GM18502 (cell line): ENCODE measurements around the gene BAHCC1.
A peak's percentile ranks its signal among the peaks of the same experiment; 100 is the strongest.

Source experiments
- ATAC-seq: cut with Tn5 transposase; IDR thresholded peaks from one replicate; pipeline ENCODE4 v1.9.1; 2021; ENCODE audit warnings: mild to moderate bottlenecking; ENCODE audit not compliant: unreplicated experiment, poor library complexity

The BAHCC1 gene

GRCh38 chr17:81487487-81488275, 92.4 kb downstream of the BAHCC1 start:
- peak; percentile 59 for ATAC-seq

- ATAC-seq = peak; percentile 26
Measured at GRCh38 chr17:81488276-81488860, 93.1 kb downstream of the BAHCC1 start.

GRCh38 chr17:81489012-81489997, 94.0 kb downstream of the BAHCC1 start:
- ATAC-seq = no peak

GRCh38 chr17:81489998-81490992, 95.0 kb downstream of the BAHCC1 start:
- ATAC-seq = no peak

GRCh38 chr17:81491181-81491581, 95.9 kb downstream of the BAHCC1 start:
- ATAC-seq = no peak

GRCh38 chr17:81491761-81492160, 96.5 kb downstream of the BAHCC1 start:
- ATAC-seq = no peak

- ATAC-seq = no peak
Measured at GRCh38 chr17:81492202-81492601, 96.9 kb downstream of the BAHCC1 start.

GRCh38 chr17:81492706-81493105, 97.4 kb downstream of the BAHCC1 start:
- ATAC-seq = no peak

- no peak for ATAC-seq
Measured at GRCh38 chr17:81493198-81494038, 98.2 kb downstream of the BAHCC1 start.

GRCh38 chr17:81494626-81495377, 99.5 kb downstream of the BAHCC1 start:
- no peak for ATAC-seq

GRCh38 chr17:81498953-81499600, 103.8 kb downstream of the BAHCC1 start:
- ATAC-seq = no peak

GRCh38 chr17:81499601-81499970, 104.3 kb downstream of the BAHCC1 start:
- ATAC-seq = no peak

GRCh38 chr17:81500047-81500446, 104.8 kb downstream of the BAHCC1 start:
- no peak for ATAC-seq

- no peak for ATAC-seq
Measured at GRCh38 chr17:81502471-81503017, 107.3 kb downstream of the BAHCC1 start.

GRCh38 chr17:81503619-81504018, 108.4 kb downstream of the BAHCC1 start:
- ATAC-seq = no peak

GRCh38 chr17:81508639-81509206, 113.5 kb downstream of the BAHCC1 start:
- no peak for ATAC-seq
